Left lung (tissue), 10 donors: ENCODE data around the gene CORO7. TPM values are rescaled to one million over a fixed set of nuclear protein-coding genes. Genes with fewer than 3 reads are reported as not detected.
A peak's percentile ranks its signal among the peaks of the same experiment; 100 is the strongest.

Experiments
- ATAC-seq: fragments of 200-7000 bp; cut with Tn5 transposase; one replicate; pipeline ENCODE4 v1.9.1; 2020; ENCODE audit warnings: moderate library complexity
- DNase-seq, 4 donors: peaks; one replicate each; pipeline ENCODE4 v3.0.0-alpha.2; 2013 to 2020
- H3K27ac ChIP-seq, 2 donors: fragments of 200-600 bp; sonication (generic) in 1 of 2; one replicate each; pipeline versions ENCODE4 v1.5.0 to v1.8.0; 2020 to 2021
- H3K27me3 ChIP-seq, 2 donors: fragments of 200-600 bp; sonication (generic) in 1 of 2; one replicate each; pipeline versions ENCODE4 v1.5.0 to v1.8.0; 2020 to 2021
- H3K36me3 ChIP-seq, 2 donors: fragments of 200-600 bp; sonication (generic) in 1 of 2; one replicate each; pipeline versions ENCODE4 v1.5.0 to v1.8.0; 2020 to 2021
- H3K4me1 ChIP-seq, 2 donors: fragments of 200-600 bp; one replicate each; pipeline ENCODE4 v1.8.0; 2021
- H3K4me3 ChIP-seq, 2 donors: fragments of 200-600 bp; sonication (generic) in 1 of 2; one replicate each; pipeline versions ENCODE4 v1.5.0 to v1.8.0; 2020 to 2021; ENCODE audit warnings: mild to moderate bottlenecking in 1 of 2
- H3K9me3 ChIP-seq, 2 donors: fragments of 200-600 bp; sonication (generic) in 1 of 2; one replicate each; pipeline versions ENCODE4 v1.5.0 to v1.8.0; 2020 to 2021
- CTCF ChIP-seq, 2 donors: fragments of 200-600 bp; sonication (generic) in 1 of 2; IDR thresholded peaks; one replicate each; pipeline versions ENCODE4 v1.5.0 to v1.8.0; 2021; ENCODE audit warnings: antibody characterized with exemption in 2 of 2
- intact Hi-C, 2 donors: fragments of 100-400 bp; cut with DNase I; formaldehyde crosslinking; loops; one replicate each; pipeline versions ENCODE4 v1.11.2 to v1.14.2; 2022
- polyA plus RNA-seq, 6 donors: library from polyadenylated mRNA; unstranded; fragments of 120-200 nt; gene quantifications; one replicate each; pipeline ENCODE4 v1.2.1, GENCODE V29; 2013; ENCODE audit not compliant: insufficient read length in 6 of 6
- total RNA-seq, 2 donors: library from RNA; stranded (reverse); fragmentation: NEBNext Ultra II Directional; extraction: Animal tissue kit (Norgen Biotek cat#: 25700); gene quantifications; one replicate each; pipeline ENCODE4 v1.2.1, GENCODE V29; 2021
- donor health status: DM: no; HTN: yes; CAD: no.
- donor health status: DM: no; HTN: no; CAD: no.

Gene CORO7
- total and polyA plus RNA-seq, 8 donors = 15.7 to 81.7 (median 21.6) TPM

- peaks cover 0 to 20% of the 10 kb centered on the region in 2 donors for H3K36me3 ChIP-seq
- H3K27me3 ChIP-seq = no peaks in the 10 kb centered on the region
- H3K9me3 ChIP-seq = no peaks in the 10 kb centered on the region
- peaks cover 53 to 77% of the 10 kb centered on the region in 2 donors for H3K4me1 ChIP-seq
- peak; percentile 70 to 93 (median 84) for DNase-seq
- peak within 1 kb of the TSS; percentile 53 to 90 for H3K27ac ChIP-seq
- no peak for TF ChIP-seq CTCF (IDR thresholded peaks at IDR 0.05)
- intact Hi-C loops = no loop called here
- ATAC-seq = peak; percentile 72
- peak within 1 kb of the TSS; percentile 50 to 60 for H3K4me3 ChIP-seq
These were observed 44.9 kb downstream of the CORO7 start, which contains the start of gene VASN for GRCh38 chr16:4371357-4372000. TSS of gene VASN (plus strand) at chr16:4371848. CDS start at chr16:4380878, 9,030 bp downstream.

- no peaks in the 10 kb centered on the region for H3K9me3 ChIP-seq
- intact Hi-C loops = no loop called here
- ATAC-seq (peak; percentile 2), DNase-seq (peak in 3 of 4 donors; percentile 70 to 87 (median 74))
- H3K27me3 ChIP-seq = no peaks in the 10 kb centered on the region
- TF ChIP-seq CTCF (IDR thresholded peaks at IDR 0.05) = no peak
- peak overlapping the region; percentile 53 to 90 for H3K27ac ChIP-seq
- H3K36me3 ChIP-seq = peaks cover 0 to 22% of the 10 kb centered on the region in 2 donors
- H3K4me1 ChIP-seq = peaks cover 46 to 70% of the 10 kb centered on the region in 2 donors
- no peak overlapping the region for H3K4me3 ChIP-seq
These were observed 45.6 kb downstream of the CORO7 start for GRCh38 chr16:4370570-4371356.

GRCh38 chr16:4370151-4370550 is 46.2 kb downstream of the CORO7 start:
- Histone ChIP-seq H3K36me3 (peaks cover 0 to 24% of the 10 kb centered on the region in 2 donors), H3K27me3 (no peaks in the 10 kb centered on the region), H3K4me1 (peaks cover 39 to 64% of the 10 kb centered on the region in 2 donors), H3K27ac (peak overlapping the region; percentile 42 to 90), H3K9me3 (no peaks in the 10 kb centered on the region), H3K4me3 (no peak overlapping the region)
- DNase-seq = no peak
- ATAC-seq = no peak
- TF ChIP-seq CTCF (IDR thresholded peaks at IDR 0.05) = no peak
- intact Hi-C loops = no loop called here

- no peak overlapping the region for H3K4me3 ChIP-seq
- no peak for TF ChIP-seq CTCF (IDR thresholded peaks at IDR 0.05)
- no peak for ATAC-seq
- no peaks in the 10 kb centered on the region for H3K27me3 ChIP-seq
- peaks cover 0 to 33% of the 10 kb centered on the region in 2 donors for H3K36me3 ChIP-seq
- H3K27ac ChIP-seq = peak overlapping the region in 1 of 2 donors; percentile 42
- no peaks in the 10 kb centered on the region for H3K9me3 ChIP-seq
- peaks cover 30 to 54% of the 10 kb centered on the region in 2 donors for H3K4me1 ChIP-seq
- intact Hi-C loops = no loop called here
- no peak for DNase-seq
These were observed 47.2 kb downstream of the CORO7 start for GRCh38 chr16:4369007-4369733.
